HuH-7.5 (cell line): ENCODE measurements around the gene CLDN4.
"Not testable (repeated sequence)": the region's sequence is repeated elsewhere in the genome, so short reads cannot be mapped to it uniquely, and the experiment has no call there.

ENCODE experiments used
- DNase-seq: peaks from one replicate; pipeline ENCODE4 v3.0.0; 2011; ENCODE audit warnings: low spot score

The CLDN4 gene, protein sequence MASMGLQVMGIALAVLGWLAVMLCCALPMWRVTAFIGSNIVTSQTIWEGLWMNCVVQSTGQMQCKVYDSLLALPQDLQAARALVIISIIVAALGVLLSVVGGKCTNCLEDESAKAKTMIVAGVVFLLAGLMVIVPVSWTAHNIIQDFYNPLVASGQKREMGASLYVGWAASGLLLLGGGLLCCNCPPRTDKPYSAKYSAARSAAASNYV

DNA sequence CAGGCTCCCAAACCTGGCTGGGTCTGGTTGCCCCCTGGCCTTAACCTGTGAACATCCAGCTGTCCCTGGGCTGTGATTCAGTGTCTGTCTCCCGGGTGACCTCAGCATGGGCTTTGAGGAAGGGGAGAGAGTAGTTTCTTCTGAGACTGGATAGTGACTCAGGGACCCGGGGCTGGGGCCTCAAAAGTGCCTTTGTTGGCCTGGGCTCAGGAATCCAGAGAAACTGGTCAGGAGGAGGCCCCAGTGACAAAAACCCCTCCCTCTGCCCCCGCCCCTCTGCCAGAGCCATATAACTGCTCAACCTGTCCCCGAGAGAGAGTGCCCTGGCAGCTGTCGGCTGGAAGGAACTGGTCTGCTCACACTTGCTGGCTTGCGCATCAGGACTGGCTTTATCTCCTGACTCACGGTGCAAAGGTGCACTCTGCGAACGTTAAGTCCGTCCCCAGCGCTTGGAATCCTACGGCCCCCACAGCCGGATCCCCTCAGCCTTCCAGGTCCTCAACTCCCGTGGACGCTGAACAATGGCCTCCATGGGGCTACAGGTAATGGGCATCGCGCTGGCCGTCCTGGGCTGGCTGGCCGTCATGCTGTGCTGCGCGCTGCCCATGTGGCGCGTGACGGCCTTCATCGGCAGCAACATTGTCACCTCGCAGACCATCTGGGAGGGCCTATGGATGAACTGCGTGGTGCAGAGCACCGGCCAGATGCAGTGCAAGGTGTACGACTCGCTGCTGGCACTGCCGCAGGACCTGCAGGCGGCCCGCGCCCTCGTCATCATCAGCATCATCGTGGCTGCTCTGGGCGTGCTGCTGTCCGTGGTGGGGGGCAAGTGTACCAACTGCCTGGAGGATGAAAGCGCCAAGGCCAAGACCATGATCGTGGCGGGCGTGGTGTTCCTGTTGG lies at the start of gene CLDN4:
Gene CLDN4 (plus strand): TSS at position 316 of the 903 bp plus-strand sequence. CDS start 206 bp downstream, at position 522.
- no peak for DNase-seq

DNA sequence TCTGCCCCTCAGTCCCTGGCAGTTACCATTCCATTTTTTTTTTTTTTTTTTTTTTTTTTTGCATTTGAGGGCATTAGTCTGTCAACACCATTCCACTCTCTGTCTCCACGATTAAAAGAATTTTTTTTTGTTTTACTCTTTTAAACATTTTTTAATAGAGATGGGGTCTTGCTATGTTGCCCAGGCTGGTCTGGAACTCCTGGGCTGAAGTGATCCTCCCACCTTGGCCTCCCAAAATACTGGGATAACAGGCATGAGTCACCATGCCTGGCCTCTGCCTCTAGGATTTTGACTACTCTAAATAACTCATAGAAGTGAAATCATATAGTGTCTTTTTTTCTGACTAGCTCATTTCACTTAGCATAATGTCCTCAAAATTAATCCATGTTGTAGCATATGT lies 44.2 kb upstream of the CLDN4 start:
- no peak for DNase-seq

DNA sequence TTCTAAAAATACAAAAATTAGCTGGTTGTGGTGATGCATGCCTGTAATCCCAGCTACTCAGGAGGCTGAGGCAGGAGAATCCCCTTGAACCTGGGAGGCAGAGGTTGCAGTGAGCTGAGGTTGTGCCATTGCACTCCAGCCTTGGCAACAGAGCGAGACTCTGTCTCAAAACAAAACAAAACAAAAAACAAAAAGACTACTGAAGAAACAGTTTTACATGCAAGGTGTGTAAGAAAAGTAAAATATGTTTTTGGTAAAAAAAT lies 43.1 kb upstream of the CLDN4 start:
- DNase-seq = not testable (repeated sequence)

DNA sequence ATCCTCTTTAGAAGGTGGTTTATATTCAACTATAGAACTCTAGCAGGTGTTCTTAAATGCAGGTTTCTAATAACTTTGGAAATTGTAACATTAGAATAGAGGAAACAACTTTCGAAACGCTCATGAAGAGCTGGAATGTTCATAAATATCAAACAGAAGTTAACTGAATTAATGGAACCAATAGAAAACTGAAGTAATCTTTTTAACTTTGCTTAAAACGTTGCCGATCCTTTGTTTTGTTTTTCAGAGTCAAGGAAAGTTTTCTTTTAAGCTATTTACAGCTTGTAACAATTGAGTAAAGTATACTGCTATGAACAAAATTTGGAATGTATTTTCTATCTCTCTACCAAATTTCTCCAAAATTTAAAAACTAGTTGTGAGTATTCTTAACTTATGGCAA lies 41.7 kb upstream of the CLDN4 start:
- DNase-seq = no peak

DNA sequence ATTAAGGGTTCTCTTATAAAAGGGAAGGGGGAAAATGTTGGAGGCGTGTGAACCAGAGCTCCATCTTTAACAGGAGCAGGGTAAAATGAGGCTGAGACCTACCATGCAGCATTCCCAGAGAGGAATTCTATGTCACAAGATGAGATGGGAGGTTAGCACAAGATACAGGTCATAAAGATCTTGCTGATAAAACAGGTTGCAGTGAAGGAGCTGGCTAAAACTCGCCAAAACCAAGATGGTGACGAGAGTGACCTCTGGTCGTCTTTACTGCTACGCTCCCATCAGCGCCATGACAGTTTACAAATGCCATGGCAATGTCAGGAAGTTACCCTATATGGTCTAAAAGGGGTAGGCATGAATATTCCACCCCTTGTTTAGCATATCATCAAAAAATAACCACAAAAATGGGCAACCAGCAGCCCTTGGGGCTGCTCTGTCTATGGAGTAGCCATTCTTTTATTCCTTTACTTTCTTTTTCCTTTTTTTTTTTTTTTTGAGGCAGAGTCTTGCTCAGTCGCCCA lies 39.6 kb upstream of the CLDN4 start:
- not testable (repeated sequence) for DNase-seq

DNA sequence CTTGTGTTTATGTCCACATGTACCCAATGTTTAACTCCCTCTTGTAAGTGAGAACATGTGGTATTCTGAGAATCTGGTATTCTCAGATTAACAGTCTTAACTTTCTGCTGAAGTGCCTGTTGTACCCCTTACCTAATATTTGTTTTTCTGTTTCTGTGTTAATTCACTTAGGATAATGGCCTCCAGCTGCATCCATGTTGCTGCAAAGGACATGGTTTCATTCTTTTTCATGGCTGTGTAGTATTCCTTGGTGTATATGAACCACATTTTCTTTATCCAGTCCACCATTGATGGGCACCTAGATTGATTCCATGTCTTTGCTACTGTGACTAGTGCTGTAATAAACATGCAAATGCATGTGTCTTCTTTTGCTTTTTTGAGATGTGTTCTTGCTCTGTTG lies 35.6 kb upstream of the CLDN4 start:
- DNase-seq = not testable (repeated sequence)

DNA sequence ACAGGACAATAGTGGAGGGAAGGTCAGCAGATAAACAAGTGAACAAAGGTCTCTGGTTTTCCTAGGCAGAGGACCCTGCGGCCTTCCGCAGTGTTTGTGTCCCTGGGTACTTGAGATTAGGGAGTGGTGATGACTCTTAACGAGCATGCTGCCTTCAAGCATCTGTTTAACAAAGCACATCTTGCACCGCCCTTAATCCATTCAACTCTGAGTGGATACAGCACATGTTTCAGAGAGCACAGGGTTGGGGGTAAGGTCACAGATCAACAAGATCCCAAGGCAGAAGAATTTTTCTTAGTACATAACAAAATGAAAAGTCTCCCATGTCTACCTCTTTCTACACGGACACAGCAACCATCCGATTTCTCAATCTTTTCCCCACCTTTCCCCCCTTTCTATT lies 34.1 kb upstream of the CLDN4 start:
- DNase-seq = not testable (repeated sequence)

DNA sequence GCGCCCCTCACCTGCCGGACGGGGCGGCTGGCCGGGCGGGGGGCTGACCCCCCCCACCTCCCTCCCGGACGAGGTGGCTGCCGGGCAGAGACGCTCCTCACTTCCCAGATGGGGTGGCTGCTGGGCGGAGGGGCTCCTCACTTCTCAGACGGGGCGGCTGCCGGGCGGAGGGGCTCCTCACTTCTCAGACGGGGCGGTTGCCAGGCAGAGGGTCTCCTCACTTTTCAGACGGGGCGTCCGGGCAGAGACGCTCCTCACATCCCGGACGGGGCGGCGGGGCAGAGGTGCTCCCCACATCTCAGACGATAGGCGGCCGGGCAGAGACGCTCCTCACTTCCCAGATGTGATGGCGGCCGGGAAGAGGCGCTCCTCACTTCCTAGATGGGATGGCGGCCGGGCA lies 33.6 kb upstream of the CLDN4 start:
- DNase-seq = not testable (repeated sequence)

DNA sequence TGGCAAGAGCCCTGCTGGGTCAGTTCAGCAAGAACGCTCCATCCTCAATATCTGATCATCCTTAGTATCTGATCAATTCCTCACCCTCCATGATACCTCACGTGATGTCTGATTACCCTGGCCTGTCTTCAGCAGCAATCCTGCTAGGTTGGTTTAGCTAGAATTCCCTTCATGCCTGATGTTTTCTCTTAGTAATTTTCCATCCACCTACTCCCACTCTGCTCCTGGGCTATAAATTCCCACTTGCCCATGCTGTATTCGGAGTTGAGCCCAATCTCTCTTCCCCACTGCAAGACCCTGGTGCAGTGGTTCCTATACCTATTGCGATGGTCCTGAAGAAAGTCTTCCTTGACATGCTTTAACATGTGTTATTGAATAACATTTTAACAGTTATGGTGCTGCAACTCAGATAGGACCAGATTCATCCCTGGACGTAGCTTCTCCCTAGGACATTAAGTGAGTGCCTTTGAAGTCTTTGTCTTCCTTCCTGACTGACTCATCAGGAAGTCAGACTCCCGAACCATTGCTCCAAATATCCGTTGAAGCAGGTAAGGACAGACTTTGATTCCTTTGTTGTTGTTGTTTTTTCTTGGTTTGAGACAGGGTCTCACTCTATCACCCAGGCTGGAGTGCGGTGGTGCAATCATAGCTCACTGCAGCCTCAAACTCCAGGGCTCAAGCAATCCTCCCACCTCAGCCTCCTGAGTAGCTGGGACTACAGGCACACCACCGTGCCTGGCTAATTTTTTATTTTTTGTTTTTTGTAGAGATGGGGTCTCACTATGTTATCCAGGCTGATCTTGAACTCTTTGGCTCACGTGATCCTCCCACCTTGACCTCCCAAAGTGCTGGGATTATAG lies 31.3 kb upstream of the CLDN4 start:
- DNase-seq = no peak

DNA sequence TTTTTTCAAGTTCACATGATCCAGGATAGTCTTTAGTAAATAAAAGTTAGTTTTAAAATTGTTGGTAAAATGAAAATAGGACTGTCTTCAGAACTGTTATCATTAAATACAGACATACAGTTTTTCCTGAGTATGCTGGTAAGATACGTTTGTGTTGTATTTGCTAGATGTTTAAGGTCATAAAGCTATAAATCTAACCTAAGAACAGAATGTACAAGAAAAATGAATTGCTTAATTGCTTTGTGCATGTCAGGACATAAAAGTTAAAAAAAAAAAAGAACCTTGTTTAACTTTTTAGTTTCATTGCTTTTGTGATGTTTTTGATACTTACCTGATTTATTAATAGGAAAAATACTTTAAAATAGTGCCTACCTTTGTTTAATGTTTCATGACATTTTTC lies 29.2 kb upstream of the CLDN4 start:
- DNase-seq = no peak

DNA sequence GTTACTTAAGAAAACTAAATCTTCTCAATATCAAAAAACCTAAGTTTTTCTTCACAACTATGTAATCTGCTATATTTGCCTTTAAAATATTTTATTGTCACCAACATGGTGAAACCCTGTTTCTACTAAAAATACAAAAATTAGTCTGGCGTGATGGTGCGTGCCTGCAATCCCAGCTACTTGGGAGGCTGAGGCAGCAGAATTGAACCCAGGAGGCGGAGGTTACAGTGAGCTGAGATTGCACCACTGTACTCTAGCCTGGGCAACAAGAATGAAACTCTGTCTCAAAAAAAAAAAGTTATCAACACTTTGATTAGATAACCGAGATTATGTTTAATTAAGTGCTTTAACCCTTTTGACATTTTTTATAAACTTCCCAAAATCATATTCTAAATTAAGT lies 28.3 kb upstream of the CLDN4 start:
- DNase-seq = no peak

DNA sequence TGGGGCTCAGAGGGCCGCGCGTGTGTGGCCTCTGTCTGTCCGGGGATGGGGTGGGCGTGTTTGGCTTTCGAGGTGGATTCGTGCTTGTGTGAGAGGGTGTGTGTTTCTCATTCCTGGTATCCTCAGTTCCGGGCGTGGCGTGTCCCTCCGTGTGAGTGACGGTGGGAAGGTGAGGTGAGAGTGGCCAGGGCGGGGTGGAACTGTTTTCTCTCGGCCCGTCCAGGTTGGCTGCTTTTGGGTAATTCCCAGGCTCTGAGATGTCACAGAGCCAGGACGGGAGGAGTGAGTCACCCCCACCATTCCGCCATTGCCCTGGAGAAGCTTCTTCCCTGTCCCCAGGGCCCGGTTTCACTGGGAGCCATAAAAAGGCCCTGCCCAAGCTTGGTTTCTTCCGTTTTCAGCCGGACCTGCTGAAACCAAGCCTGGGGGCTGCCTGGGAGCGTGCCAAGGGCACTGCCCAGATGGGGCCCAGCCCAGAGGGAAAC lies 21.3 kb upstream of the CLDN4 start:
- DNase-seq = no peak

DNA sequence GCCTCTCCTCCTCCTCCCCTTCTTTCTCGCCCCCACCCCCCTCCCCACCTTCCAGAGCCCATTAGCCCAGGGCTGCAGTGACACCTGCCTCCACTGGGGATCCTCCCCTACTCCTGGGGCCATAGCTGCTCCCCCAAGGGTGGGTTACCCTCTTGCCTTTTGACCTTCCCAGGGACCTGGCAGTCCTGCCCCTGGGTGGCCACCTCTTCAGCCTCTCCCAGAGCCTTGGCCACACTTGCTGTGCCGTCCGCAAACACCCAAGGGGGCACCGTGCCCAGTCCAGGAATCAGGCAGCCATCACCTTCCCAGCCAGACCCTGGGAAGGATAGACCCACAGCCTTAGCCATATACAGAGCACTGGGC lies 19.8 kb upstream of the CLDN4 start:
- no peak for DNase-seq

DNA sequence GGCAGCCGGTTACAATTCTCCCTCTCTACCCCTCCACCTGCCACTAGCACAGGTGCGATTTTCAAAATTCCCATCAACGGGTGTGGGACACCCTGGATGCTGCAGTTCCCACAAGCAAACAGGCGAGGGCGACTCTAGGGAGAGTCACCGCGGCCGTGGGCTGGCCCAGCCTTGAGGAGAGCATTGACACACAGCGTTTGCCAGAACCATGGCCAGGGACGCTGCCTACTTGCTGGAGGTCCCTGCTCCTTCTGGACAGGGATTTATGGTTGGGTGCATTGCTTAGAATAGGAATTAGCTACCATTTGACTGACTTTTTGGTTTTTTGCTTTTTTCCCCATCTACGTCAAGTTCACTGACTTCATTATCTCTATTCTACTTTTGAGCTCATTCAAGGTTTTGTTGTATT lies 19.0 kb upstream of the CLDN4 start:
- DNase-seq = peak; percentile 71

DNA sequence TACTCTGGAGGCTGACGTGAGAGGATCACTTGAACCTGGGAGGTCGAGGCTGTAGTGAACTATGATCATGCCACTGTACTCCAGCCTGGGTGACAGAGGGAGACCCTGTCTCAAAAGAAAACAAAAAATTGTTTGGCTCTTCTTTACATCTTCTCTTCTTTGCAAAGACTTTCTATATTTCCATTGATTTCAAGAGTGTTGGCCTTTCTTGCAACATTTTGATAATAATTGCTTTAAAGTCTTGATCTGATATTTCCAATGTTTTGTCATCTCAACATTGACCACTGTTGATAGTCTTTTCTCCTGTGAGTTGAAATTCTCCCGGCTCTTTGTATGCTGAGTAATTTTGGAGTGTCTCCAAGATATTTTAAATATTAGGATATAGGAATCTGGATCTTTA lies 17.8 kb upstream of the CLDN4 start:
- no peak for DNase-seq

DNA sequence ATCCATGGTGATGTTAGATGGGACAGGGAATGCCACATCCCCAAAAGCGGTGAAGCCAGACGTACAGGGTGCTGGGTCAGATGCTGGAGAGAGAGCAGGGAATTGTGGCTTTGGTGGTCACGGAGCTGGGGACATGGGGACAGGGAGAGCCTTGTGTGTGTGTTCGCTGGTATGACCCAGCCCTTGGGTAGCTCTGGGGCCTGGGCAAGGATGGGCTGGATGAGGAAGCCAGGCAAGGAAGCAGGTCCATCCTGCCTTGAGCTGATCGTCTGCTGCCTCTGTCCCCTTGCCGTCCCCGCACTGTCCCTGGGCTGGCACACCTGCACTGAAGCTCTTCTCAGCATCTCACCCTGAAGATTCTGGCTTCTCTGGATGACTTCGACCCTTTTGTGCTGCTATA lies 15.4 kb upstream of the CLDN4 start:
- no peak for DNase-seq

DNA sequence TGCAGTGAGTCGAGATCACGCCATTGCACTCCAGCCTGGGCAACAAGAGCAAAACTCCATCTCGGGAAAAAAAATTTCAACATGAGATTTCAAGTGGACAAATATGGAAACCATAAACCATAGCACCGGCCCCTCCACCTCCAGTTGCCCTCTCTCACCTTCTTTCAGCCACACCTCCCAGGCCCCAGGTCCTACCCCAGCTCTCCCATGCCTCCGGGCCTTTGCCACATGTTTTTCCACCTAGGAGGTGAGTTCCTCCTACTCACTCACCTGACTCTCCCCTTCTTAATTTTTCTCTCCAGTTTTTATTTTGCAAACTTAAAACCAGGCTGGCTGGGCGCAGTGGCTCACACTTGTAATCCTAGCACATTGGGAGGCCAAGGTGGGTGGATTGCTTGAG lies 13.7 kb upstream of the CLDN4 start:
- DNase-seq = no peak

DNA sequence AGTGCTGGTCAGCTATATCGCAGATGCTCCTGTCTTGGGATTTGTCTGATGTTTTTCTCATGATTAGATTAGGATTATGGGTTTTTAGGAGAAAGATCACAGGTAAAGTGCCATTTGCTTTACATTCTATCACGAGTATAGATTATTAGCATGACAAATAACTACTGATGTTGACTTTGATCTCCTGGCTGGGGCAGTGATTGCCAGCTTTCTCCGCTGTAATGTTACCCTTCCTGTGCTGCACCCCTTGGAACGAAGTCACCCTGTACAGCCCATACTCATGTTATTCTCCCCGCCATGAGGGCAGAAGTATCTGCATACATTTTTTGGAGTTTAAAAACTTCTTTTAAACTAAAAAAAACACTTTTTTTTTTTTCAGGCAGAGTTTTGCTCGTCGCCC lies 10.8 kb upstream of the CLDN4 start:
- no peak for DNase-seq

DNA sequence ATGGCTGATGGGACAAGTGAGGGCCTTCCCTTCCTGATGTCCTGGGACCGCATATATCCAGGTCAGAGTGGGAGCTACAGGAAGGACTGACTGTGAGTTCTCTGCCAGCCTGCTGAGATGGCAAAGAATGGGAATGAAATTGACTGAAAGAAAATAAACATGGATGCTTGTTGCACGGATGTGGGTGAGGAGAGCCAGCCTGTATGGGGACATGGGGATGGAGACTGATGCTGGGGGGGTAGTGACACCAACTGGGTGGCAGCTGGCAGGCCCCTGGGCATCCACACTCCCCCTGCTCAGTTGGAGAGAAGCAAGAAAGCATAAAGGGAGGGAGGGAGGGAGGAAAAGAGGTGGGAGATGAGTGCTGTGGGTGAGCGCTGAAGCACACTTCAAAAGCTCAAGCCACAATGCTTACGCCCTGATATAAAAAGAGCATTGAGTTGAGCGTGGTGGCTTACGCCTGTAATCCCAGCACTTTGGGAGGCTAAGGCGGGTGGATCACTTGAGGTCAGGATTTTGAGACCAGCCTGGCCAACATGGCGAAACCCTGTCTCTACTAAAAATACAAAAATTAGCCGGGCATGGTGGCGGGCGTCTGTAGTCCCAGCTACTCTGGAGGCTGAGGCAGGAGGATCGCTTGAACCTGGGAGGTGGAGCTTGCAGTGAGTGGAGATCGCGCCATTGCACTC lies 9.1 kb upstream of the CLDN4 start:
- DNase-seq = not testable (repeated sequence)

DNA sequence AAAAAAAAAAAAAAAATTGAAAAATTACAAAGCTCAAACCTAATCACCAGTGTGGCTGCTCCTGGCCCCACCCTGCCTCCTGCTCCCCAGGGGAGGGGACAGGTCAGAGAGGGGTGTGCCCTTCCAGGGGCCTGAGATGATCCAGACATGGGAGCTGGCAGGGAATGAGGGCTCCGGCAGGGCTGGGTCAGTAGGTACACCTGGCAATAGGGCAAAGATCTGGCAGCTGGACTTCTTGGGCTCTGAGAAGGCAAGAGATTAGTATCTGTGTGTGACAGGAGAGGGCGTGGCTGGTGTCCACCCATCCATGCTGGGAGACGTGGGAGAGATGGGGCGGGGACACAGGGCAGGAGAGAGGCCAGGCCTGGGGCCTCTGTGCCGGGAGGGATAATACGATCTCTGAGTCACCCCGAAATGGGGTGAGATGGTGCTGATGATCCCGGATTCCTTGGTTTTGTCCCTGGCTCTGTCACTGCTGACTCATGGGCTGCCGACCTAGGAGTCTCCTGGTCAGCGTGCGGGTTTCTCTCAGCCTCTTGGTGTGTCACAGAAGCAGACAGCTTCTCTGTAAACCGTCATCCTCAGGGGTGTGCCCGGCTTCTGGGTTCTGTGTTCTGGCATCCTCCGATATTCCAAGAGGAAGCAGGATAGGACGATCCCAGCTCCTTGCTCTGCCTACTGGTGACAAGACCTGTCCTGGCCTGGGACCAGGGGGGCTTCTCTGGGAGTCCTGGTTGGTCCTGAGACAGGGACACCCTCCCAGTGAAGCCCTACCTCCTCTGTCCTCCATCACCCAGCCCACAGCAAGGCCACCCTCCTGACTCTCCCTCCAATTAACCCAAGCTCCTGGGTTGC lies 8.2 kb upstream of the CLDN4 start:
- peak; percentile 43 for DNase-seq

DNA sequence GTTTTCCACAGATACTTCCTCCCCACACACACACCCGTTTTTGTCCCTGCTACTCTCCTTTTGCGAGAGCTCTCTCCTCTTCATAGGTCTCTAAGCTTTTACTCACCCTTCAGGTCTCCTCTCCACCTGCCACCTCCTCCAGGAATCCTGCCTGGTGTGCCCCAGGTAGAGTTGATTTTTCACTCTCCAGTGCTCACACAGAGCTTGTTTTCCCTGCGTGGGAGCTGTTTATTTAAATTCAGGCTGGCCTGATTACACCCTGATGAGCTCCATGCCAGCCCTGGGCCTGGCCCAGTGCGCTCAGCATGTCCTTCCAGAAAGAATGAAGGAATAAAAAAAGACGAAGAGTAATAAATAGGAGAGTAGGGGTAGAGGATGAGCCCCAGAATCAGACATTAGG lies 7.5 kb upstream of the CLDN4 start:
- DNase-seq = no peak
